Stimulated activated CD8-positive, alpha-beta memory T cell treated with anti-CD3 and anti-CD28 coated beads, Interleukin-15, amount 100 ng/mL, for 1 hour (primary cell): ENCODE data around the gene APP.
"Not testable (repeated sequence)": the region's sequence is repeated elsewhere in the genome, so short reads cannot be mapped to it uniquely, and the experiment has no call there.

ENCODE experiments used
- DNase-seq: peaks from one replicate; pipeline ENCODE4 v3.0.0-alpha.2; 2020; ENCODE audit warnings: low read depth

APP gene

DNA sequence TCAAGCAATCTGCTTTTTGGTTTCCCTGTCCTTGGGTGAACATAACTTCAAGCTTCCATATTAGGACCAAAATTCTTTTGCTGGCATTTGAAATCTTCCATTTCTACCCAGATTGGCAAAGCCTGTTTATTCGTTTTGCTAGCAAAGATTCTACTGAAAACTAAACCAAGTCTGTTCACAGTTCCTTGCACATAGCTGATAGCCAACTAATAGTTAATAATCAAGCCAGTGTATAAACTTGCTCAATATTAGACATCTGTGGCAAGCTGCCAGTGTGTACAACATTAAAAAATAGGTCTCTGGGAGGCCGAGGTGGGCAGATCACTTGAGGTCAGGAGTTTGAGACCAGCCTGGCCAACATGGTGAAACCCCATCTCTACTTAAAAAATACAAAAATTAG, 6.3 kb downstream of the APP start:
- no peak for DNase-seq

DNA sequence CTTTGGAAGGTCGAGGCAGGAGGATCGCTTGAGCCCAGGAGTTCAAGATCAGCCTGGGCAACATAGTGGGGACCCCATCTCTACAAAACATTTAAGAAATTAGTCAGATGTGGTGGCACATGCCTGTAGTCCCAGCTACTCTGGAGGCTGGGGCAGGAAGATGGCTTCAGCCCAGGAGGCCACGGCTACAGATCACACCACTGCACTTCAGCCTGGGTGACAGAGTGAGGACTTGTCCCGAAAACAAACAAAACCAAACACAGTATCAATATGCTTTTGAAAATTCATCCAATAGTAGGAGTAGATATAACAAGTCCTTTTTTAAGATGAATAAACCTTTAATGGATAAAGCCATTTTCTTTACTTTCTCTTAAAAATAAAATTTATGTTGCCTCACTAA, 8.5 kb downstream of the APP start:
- no peak for DNase-seq

DNA sequence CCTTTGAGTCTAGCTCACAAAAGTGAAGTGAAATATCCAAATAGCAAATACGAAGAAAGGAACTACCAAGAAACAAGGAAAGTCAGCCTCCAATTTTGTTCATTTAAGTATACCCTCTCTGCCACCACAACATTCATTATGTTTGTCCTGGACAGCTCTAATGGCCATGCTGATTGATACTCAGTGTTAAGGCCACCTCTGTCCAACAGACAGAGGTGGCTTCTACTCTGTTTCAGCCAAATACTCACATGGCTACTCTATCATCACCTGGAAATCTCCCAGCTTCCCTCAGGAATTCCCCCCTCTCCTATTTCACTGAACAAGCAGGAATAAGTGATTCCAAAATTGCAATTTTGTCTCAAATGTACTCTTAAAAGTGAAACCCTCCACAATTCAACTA, 10.7 kb downstream of the APP start:
- DNase-seq = no peak

DNA sequence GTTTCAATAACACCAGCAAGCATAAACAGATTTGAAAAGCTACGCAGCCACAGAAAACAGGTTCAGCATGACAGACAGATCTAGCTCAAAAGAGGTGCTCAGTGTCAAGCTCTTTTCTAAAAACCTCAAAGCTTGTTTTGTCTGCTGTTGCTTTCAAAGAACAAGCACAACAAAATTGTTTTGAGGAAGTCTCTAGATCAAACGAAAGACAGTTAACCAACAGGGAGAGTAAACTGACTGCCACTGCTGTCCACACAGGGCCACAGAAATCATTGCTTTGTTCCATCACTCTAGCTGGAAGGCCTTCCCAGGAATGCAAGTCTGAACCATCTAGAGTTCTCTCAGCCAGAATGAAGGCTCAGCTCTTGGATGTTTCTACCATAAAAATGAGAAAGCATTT, 12.8 kb downstream of the APP start:
- DNase-seq = no peak

DNA sequence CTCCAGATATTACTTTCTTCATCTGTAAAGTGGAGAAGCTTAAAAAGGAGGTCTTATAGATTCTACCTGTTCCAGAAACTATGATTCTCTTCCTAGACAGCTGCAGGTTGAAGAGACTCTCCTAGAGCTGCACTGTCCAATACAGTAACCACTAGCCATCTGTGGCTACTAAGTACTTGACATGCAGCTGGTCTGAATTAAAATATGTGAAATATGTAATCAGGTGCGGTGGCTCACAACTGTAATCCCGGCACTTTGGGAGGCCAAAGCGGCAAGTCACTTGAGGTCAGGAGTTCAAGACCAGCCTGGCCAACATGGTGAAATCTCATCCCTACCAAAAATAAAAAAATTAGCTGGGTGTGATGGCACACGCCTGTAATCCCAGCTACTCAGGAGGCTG, 15.8 kb downstream of the APP start:
- DNase-seq = no peak

DNA sequence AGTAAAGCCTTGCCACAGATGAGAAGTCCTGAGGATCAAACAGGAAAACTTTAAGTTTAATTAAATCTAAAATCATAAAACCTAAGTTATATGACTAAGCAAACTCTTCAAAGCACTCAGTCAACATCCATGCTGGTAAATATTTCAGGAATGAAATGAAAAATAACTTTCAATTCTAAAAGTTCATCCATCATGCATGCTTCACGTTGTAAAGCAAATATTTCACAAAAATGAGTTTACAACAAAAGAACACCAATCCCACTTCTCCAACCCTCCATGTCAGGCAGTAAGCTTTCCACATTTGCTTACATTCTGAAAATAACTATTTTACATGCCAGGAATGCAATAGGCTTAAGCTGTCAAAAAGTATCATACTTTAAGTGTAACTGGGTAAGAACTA, 16.8 kb downstream of the APP start:
- DNase-seq = no peak

DNA sequence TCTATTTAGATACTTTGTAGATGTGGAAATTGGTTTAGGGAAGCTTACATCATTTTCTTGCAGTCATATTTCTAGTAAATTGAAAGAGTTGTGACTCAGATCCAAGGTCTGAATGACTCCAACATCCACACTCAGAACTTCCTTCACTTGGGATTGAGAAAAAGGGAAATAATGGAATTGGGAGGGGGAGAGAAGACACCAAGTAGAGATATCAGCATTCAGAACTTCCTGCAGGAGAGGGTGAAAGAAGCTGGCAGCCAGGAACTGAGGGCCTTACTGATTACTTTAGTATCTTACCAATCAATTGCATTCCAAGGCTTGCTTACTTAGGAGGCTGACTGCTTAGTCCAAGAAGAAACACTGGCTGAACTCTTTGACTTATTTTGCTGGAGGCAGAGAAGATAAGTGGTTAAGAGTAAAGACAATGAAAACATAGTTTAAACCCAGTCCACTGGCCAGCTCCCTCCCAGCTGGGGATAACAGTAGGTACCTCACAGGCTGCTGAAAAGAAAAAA, 21.7 kb downstream of the APP start:
- no peak for DNase-seq

DNA sequence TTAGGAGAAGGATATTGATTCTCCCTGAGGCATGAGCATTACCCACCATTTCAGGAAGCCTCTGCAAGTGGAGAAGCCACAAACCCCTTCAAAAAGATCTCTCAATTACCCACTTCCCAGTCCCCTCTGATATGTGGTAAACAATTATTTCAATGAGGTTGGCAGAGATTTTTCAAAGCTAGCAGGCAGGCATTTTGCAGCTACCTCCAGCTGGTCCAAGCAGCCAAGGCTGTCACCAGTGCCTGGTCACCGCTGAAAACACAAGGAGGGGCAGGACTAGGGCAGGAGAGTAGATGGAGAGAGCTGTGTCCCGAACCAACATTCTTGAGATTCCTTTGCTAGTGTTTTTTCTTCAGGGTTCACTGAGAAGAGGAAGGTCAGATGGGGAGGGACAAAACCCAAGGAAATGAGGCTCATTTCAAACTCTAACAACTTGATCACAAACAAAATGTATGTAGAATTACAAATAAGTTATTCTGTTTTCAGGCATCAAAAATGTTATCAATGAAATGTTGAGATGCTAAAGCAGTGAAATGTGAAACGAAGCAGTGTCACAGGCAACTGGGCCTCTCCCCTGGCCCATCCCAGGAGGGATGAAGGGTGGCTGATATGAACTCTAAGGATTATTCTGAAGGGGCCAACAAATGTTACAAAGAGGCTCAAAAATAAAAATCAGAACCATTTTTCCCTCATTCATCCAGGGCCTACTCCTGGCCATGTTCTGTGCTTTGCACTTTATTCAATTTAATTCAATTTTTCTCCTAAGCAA, 22.3 kb downstream of the APP start:
- DNase-seq = no peak

DNA sequence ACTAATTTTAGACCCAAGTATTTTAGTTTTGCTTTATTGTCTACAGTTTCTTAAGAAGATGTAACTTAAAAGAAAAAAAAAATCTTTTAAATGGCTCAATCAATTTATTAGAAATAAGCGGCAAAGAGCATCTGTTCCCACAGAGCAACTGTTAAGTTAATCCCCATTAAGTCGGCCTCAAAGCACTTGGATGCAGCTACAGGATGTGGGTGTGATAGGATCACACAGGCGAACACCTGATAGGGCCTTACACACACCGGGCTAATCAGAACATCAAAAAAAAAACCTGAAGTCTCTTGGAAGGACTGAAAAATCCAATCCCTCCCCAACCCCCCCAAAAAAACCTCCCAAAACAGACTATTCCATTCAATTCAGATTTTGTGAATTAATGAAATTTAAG, 23.0 kb downstream of the APP start:
- no peak for DNase-seq

DNA sequence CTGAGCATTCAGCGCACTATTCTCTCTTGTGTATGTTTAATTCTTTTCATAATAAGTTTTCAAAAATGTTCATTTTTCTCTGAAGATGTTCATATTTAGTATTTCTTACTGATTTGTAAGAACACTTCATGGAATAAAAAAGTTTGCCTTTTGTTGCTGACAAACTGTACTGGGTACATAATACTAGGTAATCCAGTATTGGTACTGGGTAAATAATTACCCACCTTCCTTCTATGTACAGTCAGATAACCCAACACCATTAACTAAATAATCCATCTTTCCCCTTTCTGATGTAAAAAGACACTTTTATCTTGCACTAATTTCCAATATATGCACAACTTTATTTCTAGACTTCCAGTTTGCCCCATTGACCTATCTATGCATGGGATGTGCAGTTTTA, 23.9 kb downstream of the APP start:
- no peak for DNase-seq

DNA sequence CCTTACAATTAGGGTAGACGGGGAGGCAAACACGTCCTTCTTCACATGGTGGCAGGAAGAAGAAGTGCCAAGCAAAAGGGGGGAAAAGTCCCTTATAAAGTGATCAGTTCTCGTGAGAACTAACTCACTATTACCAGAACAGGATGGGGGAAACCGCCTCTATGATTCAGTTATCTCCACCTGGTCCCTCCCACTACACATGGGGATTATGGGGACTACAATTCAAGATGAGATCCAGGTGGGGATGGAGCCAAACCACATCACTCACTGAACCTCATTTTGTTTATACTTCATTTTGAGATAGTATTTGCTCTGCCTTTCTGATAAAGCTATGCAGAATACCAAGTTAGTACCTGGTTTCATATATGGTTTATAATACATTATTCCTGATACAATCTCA, 26.5 kb downstream of the APP start:
- DNase-seq = no peak

DNA sequence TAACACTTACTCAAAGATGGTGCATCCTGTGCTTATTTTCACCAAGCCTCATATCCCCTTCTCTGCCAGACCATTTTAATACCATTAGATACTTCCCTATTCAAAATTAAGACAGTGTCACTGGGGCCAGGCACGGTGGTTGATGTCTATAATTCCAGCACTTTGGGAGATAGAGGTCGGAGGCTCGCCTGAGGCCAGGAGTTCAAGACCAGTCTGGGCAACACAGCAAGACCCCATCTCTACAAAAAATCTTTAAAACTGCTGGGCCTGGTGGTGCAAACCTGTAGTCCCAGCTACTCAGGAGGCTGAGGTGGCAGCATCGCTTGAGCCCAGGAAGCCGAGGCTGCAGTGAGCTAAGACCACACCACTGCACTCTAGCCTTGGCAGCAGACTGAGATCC, 28.2 kb downstream of the APP start:
- no peak for DNase-seq

DNA sequence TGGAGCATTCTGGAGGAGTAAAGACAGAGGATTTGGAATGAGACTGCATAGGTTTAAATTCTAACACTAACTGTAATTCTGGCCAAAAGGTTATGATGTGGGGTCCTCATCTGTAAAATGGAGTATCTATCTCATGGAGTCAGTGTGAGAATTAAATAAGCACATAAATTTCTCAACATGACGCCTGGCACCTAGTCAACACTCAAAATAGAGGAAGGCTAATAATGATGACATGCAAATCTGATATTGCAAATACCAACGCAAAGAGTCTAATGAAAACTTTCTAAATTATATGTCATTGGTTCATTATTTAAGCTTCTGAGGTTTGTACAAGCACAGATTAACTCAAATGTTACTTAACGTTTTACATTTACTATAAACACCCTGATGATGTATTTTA, 29.6 kb downstream of the APP start:
- DNase-seq = no peak

DNA sequence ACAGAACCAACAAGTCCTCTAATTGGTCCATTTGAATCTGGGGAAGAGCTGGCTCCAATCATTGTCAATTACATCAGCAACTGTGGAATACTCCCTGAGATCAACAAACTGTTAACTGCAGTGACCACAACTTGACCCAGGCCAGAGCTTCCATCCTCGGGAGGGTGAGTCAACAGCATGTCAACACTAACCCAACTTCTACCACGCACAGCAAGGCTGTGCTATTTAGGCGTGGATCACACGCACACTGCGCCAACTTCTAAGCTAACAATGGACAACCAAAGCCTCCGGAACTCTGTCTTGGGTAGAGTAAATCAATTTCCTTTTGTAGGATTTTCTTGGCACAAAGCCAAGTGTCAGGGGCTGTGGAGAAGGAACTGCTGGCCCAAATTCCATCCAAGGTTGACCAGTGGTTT, 30.4 kb downstream of the APP start:
- no peak for DNase-seq

DNA sequence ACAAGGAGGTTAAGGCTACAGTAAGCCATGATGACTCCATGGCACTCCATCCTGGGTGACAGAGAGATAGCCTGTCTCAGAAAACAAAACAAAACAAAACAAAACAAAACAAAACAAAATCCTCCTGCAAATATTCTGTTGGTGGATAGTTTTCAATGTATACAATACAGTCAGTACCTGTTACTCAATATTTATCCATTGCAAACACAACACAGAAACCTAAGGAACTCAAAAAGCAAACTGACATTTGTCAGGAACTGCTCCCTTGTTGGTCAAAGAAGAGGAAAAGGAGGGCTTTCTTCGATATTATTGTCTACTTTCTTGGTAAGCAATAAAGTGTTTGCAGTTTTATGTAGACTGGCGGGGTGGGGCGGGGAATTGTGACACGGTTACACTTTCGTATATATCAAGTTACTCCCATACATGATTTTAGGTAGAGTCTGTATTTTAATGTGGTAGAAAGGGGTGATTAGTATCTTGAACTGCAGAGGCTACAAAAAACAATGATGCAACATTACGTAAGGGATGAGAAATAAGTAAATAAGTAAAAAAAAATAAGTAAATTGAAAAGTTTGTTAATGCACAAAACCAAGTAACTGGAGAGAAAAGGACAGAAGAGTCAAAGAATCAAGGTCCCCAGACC, 31.8 kb downstream of the APP start:
- no peak for DNase-seq

DNA sequence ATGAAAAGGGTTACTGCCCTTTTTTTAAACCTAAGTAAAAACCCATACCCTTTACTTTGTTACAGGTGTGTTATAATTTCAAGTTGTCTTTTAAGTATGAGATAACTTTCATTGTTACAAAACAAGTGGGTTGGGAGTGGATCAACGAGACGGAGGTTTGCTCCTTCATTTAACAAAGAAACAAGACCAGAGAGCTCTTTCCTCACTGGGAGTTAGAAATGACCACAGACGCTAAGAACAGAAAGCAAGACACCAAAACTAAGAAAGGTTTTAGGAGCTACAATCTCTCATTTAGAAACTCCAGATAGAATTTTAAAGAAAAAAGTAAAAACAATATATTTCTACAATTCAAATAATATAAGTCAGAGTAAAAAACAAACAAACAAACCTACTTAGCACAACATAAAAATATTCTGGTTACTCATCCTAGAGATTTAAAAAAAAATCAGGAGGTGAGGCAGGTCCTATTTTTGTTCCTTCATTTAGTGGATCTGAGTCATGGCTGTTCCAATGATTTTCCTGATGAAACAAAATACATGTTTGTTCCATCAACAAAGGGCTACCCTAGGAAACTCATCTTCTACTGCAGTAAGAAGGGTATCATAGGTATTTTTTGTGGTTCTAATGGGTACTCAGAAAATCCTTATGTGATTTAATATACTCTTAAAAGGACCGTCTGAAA, 33.0 kb downstream of the APP start:
- DNase-seq = no peak

DNA sequence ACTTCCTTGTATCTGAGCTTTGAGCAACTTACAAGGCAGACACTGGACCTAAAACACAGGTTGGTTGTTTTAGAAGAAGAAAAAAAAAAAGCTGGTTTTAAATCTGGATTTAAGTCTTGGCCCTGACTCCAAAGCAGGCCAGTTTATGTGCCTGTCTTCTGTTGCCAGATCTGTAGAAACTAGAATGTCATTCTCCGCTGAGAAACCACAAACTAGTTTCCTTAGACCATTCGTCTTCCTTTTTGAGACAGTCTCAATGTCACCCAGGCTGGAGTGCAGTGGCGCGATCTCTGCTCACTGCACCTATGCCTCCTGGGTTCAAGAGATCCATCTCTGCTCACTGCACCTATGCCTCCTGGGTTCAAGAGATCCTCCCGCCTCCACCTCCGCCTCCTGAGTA, 33.9 kb downstream of the APP start:
- DNase-seq = no peak

DNA sequence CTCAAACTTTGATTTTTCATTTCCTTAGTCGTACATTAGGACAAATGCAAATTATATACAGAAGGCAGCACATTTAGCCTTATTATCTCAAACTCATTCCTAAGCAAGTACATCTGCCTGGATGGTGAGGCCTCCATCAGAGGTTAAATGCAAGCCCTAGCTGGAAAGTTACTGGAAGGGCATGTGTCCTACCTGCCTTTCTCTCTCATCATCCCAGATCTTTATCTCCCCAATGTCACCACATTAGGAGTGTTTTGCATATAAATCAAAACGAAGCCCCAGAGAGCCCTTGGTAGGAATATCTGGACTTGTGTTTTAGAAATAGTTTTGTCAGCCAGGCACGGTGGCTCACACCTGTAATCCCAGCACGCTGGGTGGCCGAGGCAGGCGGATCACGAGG, 35.0 kb downstream of the APP start:
- DNase-seq = no peak

DNA sequence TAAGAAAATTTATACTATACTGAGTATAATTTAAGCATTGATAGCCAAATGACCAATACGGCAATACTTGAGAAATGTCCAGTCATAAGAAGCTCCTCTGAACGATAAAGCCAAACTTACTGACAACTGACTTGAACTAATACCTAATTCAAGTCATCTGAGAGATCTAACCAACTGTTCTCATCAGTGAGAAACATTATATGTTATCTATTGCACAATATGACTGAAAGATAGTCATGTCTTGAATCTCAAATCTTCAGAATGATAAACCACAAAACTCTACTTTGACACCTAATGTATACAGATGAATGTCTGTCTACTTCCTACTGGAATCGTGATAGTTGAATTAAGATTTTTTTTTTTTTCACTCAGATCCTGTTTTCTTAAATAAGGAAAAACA, 39.0 kb downstream of the APP start:
- no peak for DNase-seq

DNA sequence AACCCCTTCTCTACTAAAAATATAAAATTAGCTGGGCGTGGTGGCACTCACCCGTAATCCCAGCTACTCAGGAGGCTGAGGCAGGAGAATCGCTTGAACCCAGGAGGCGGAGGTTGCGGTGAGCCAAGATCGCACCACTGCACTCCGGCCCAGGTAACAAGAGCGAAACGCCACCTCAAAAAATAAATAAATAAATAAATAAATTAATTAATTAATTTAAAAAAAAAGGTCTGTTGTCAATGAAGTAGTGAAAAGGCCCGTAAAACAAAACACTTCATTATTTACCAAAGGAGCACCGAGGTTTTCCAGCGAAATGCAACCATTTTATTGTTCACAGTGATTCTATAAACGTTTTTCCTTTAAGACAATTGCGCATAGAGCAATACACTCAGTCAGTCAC, 39.5 kb downstream of the APP start:
- not testable (repeated sequence) for DNase-seq

DNA sequence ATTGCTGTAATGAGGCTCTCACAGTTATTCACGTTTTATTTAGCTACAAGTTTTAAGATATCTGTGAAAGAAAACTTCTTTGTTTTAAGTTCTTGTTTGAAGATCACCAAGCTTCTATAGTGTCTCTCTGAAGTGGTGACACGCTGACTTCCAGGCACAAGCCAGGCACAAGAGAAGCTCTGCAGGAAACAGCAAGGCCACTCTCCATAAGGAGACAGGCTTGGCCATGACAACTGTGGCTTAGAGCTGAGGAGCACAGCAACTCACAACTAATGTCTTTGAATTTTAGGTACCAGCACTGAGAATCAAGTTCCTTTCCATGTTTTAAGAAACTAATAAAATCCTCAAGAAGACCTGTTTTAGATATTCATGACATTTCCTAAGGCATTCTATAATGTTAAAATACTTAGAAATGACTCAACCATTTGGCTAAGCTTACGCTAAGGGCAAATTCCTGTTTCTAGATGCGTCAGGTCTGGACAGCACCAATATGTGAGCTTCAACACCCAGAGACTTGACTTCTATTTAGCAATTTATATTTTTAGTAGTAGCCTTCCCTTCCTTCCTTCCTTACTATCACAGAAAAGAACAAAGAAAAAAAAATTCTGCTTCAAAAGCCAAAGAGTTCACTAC, 40.2 kb downstream of the APP start:
- no peak for DNase-seq

DNA sequence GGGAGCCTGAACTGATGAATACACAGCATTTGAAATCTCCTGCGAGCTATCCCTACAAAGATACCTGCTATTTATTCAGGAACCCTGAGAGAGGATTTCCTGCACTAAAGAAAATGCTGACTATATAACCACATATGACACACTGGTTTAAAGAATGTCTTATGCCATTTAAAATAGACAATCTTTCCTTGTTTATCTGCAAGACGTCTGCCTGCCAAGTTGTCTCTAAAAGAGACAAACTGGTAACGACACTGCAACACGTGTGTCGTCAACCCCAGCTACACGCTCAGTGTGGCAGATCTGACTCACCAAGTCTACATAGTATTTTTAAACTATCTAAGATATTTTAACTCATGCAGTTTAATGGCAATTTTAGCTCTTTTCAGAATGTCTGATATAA, 42.7 kb downstream of the APP start:
- no peak for DNase-seq
